ENCODE results near the gene CDX2. TPM values are rescaled to one million over a fixed set of nuclear protein-coding genes. Genes with fewer than 3 reads are reported as not detected.

The CDX2 gene
- total and polyA plus RNA-seq, 10 of the 15 experiments (the other 5 are each of a cell fraction or from before 2014, with no cell fraction given), result 0.15 TPM; not detected in 9

GRCh38 chr13:27913160-27913559 lies 56.0 kb downstream of the CDX2 start:
- SMC1A ChIA-PET (ENCODE audit: uncharacterized antibody, unreplicated experiment), result interaction anchor here (1.0 kb wide), 1 partner anchor 10 kb away, joined by 3 read pairs; no protein-coding TSS in a partner anchor

More at GRCh38 chr13:27913160-27913559, 56.0 kb downstream of the CDX2 start:
- Histone ChIP-seq H3K4me1 (ENCODE audit: control insufficient read depth, insufficient read depth, low read length) (no peaks in the 10 kb centered on the region), H3K27me3 (replicated peaks in 1 of 2; ENCODE audit: control insufficient read depth in 2 of 2, insufficient read depth in 2 of 2, low read length in 1 of 2) (peaks cover 2% of the 10 kb centered on the region in 2 experiments; a peak in 3 of 4 replicates), H3K36me3 (ENCODE audit: control insufficient read depth in 2 of 2, insufficient read depth in 2 of 2, low read length in 1 of 2) (no peaks in the 10 kb centered on the region), H3K4me2 (ENCODE audit: control insufficient read depth, insufficient read depth) (no peak overlapping the region), H4K20me1 (ENCODE audit: control insufficient read depth, insufficient read depth) (no peaks in the 10 kb centered on the region), H3K4me3 (no peak overlapping the region), H3K9ac (ENCODE audit: control insufficient read depth, insufficient read depth, low read length) (no peak overlapping the region), H3K9me3 (replicated peaks; ENCODE audit: control insufficient read depth, insufficient read depth, low read length) (no peaks in the 10 kb centered on the region; the same call in 2 of the 3 replicates), H3K79me2 (ENCODE audit: control insufficient read depth, insufficient read depth, low read length) (no peaks in the 10 kb centered on the region), H3K27ac (ENCODE audit: control insufficient read depth, insufficient read depth) (no peak overlapping the region), H2AFZ (ENCODE audit: control insufficient read depth, low read depth, low read length) (no peak overlapping the region)
- WGBS (ENCODE audit: insufficient coverage, insufficient replicate concordance, low lambda C conversion rate, missing lambda C conversion rate), result 25% methylated on average over 1 of the region's 1 CpG
- DNase-seq (ENCODE audit: low read depth, low spot score) (no peak), FAIRE-seq (no peak), ATAC-seq (no peak)
- RAD21 ChIA-PET (ENCODE audit: unreplicated experiment), result no interaction called here
- POLR2A ChIA-PET, result no interaction called here
- TF ChIP-seq POU2F2 (IDR thresholded peaks at IDR 0.05; ENCODE audit: borderline replicate concordance, low read depth, low read length) (no peak), ASH2L (IDR thresholded peaks at IDR 0.05; ENCODE audit: borderline replicate concordance, low read depth) (no peak), NRF1 (conservative IDR thresholded peaks at IDR 0.05; ENCODE audit: low read depth, low read length) (no peak), HDAC2 (IDR thresholded peaks at IDR 0.05) (no peak), MTA3 (IDR thresholded peaks at IDR 0.05; ENCODE audit: borderline replicate concordance, low read length) (no peak), CHD2 (IDR thresholded peaks at IDR 0.05; ENCODE audit: borderline replicate concordance, low read depth, low read length) (no peak), NR2C2 (IDR thresholded peaks at IDR 0.05; ENCODE audit: borderline replicate concordance, control insufficient read depth, insufficient read length, low read depth) (no peak), MLLT1 (IDR thresholded peaks at IDR 0.05) (no peak), PAX5 (IDR thresholded peaks at IDR 0.05; ENCODE audit: borderline replicate concordance, low read depth, low read length) (no peak), BCL11A (IDR thresholded peaks at IDR 0.05; ENCODE audit: low read depth, low read length) (no peak), ZZZ3 (IDR thresholded peaks at IDR 0.05; ENCODE audit: control insufficient read depth, insufficient read length, low read depth) (no peak), FOXK2 (IDR thresholded peaks at IDR 0.05) (no peak), SP1 (IDR thresholded peaks at IDR 0.05; ENCODE audit: low read depth, low read length) (no peak), IRF4 (IDR thresholded peaks at IDR 0.05; ENCODE audit: low read depth, low read length) (no peak), HDAC6 (IDR thresholded peaks at IDR 0.05; ENCODE audit: unreplicated experiment) (no peak)
- CTCF ChIA-PET, result no interaction called here
- in situ Hi-C loops (cut with MboI) (no loop called here), intact Hi-C loops (cut with micrococcal nuclease; ENCODE audit: unreplicated experiment) (no loop called here)
- no TSS peak for BruUV-seq (replicated peaks)

Data from GM12878 (cell line).